Measurements from ENCODE around the gene TLE3.

GRCh38 chr15:69997813-69998212 lies 99.9 kb downstream of the TLE3 start:
- TF ChIP-seq POLR2A (IDR thresholded peaks at IDR 0.05), result no peak
- no peak for TF ChIP-seq EP300 (IDR thresholded peaks at IDR 0.05)
